Measurements from ENCODE around the gene UBALD2.

DNA sequence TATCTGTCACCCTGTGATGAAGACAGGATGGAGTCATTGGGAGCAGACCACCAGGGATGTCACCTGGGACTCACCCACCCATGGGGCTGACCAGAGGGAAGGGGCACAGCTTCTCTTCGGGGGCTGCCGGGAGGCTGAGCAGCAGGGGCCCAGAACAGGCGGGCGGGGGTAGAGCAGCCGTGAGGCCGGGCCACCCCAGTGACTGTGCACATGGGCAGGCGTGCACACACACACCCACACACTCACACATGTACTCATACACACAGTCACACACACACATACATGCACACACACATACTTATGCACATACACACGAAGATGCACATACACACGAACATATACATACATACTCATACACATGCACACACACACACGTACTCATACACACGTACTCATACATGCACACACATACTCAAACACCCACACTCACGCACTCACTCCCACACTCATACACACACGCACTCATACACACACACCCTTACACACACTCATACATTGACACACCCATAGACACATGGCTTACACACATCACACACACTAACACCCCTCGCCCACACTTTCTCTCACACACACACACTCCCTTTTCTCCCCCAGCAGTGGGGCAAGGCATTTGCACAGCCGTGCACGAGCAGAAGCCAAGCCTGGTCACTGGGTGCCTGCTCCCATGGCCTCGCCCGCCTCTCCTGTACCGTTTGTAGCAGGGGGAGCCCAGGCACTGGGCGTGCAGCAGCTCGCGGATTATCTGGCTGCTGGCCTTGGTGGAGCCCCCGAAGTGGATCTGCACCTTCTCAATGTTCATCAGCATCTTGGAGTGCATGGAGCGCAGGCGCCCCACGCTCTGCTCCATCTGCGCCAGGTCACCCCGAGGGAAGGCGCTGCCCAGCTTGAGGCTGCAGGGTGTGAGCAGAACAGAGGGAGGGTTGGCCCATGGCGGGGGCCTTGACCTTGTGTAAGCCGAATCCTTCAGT, 12.4 kb downstream of the UBALD2 start:
- no peak for TF ChIP-seq POLR2AphosphoS5 (IDR thresholded peaks at IDR 0.05)
- TF ChIP-seq EP300 (IDR thresholded peaks at IDR 0.05), result no peak
- no peak for TF ChIP-seq CTCF (IDR thresholded peaks at IDR 0.05)
- no peak for TF ChIP-seq POLR2A (IDR thresholded peaks at IDR 0.05)
